SK-N-SH treated with all-trans-retinoic acid at 6 μM for 48 hours (cell line): ENCODE measurements around the gene CTNND2.

ENCODE experiments used
- ATAC-seq: fragments of 200-7000 bp; cut with Tn5 transposase; 3 replicates; pipeline ENCODE4 v1.9.1; 2020; ENCODE audit warnings: mild to moderate bottlenecking, moderate library complexity
- ARNTL ChIP-seq: fragments of 450-650 bp; formaldehyde crosslinking; IDR thresholded peaks from 2 replicates; pipeline ENCODE4 v1.5.0; 2020; ENCODE audit warnings: low read depth, mild to moderate bottlenecking, moderate library complexity, borderline replicate concordance
- BACH2 ChIP-seq: fragments of 250-450 bp; sonication (Bioruptor Pico); IDR thresholded peaks from 2 replicates; pipeline ENCODE4 v1.9.0; 2021; ENCODE audit warnings: mild to moderate bottlenecking, borderline replicate concordance
- CSDC2 ChIP-seq: fragments of 250-450 bp; sonication (Bioruptor Pico); IDR thresholded peaks from 2 replicates; pipeline ENCODE4 v1.5.0; 2020; ENCODE audit warnings: mild to moderate bottlenecking, moderate library complexity
- ESRRG ChIP-seq: fragments of 250-450 bp; sonication (Bioruptor Pico); IDR thresholded peaks from 2 replicates; pipeline ENCODE4 v1.6.1; 2021; ENCODE audit warnings: mild to moderate bottlenecking
- OSR1 ChIP-seq: fragments of 250-450 bp; sonication (Bioruptor Pico); IDR thresholded peaks from 2 replicates; pipeline ENCODE4 v1.8.0; 2022; ENCODE audit warnings: moderate library complexity, mild to moderate bottlenecking, inconsistent platforms
- PPARA ChIP-seq: fragments of 250-450 bp; sonication (Bioruptor Pico); IDR thresholded peaks from 2 replicates; pipeline ENCODE4 v1.5.0; 2020; ENCODE audit warnings: mild to moderate bottlenecking, borderline replicate concordance
- RARB ChIP-seq: fragments of 250-450 bp; sonication (Bioruptor Pico); IDR thresholded peaks from 2 replicates; pipeline ENCODE4 v1.8.0; 2021; ENCODE audit warnings: mild to moderate bottlenecking, moderate library complexity
- SNAI2 ChIP-seq: fragments of 250-450 bp; sonication (Bioruptor Pico); IDR thresholded peaks from 2 replicates; pipeline ENCODE4 v1.5.0; 2020; ENCODE audit warnings: mild to moderate bottlenecking, moderate library complexity
- TCF4 ChIP-seq: fragments of 250-450 bp; sonication (Bioruptor Pico); IDR thresholded peaks from 2 replicates; pipeline ENCODE4 v1.8.0; 2021; ENCODE audit warnings: mild to moderate bottlenecking, moderate library complexity, borderline replicate concordance
- TOX ChIP-seq: fragments of 250-450 bp; sonication (Bioruptor Pico); IDR thresholded peaks from 2 replicates; pipeline ENCODE4 v1.8.0; 2021; ENCODE audit warnings: mild to moderate bottlenecking, moderate library complexity, borderline replicate concordance
- ZC3H10 ChIP-seq: fragments of 250-450 bp; sonication (Bioruptor Pico); IDR thresholded peaks from 2 replicates; pipeline ENCODE4 v1.5.1; 2021; ENCODE audit warnings: mild to moderate bottlenecking, moderate library complexity
- ZFP3 ChIP-seq: fragments of 250-450 bp; sonication (Bioruptor Pico); IDR thresholded peaks from 2 replicates; pipeline ENCODE4 v1.5.0; 2020; ENCODE audit warnings: mild to moderate bottlenecking, moderate library complexity
- ZFP30 ChIP-seq: fragments of 450-650 bp; formaldehyde crosslinking; IDR thresholded peaks from 2 replicates; pipeline ENCODE4 v1.5.0; 2022; ENCODE audit warnings: mild to moderate bottlenecking, moderate library complexity
- ZNF565 ChIP-seq: fragments of 450-650 bp; formaldehyde crosslinking; conservative IDR thresholded peaks from 2 replicates; pipeline ENCODE4 v1.5.0; 2020; ENCODE audit warnings: low read depth, mild to moderate bottlenecking, moderate library complexity
- ZNF70 ChIP-seq: fragments of 450-650 bp; formaldehyde crosslinking; IDR thresholded peaks from 2 replicates; pipeline ENCODE4 v1.5.0; 2020; ENCODE audit warnings: mild to moderate bottlenecking, moderate library complexity
- ZNF8 ChIP-seq: fragments of 450-650 bp; formaldehyde crosslinking; IDR thresholded peaks from 2 replicates; pipeline ENCODE4 v1.5.0; 2020; ENCODE audit warnings: mild to moderate bottlenecking, moderate library complexity
- TF ChIP-seq, protein P1 (sequence below): fragments of 250-450 bp; sonication (Bioruptor Pico); IDR thresholded peaks from 2 replicates; pipeline ENCODE4 v1.5.0; 2020; ENCODE audit warnings: mild to moderate bottlenecking, moderate library complexity
- TF ChIP-seq, protein P2 (sequence below): fragments of 250-450 bp; sonication (Bioruptor Pico); IDR thresholded peaks from 2 replicates; pipeline ENCODE4 v1.8.0; 2021; ENCODE audit warnings: low read depth, mild to moderate bottlenecking, moderate library complexity, borderline replicate concordance
- TF ChIP-seq, protein P3 (sequence below): fragments of 250-450 bp; sonication (Bioruptor Pico); IDR thresholded peaks from 2 replicates; pipeline ENCODE4 v1.8.0; 2020; ENCODE audit warnings: mild to moderate bottlenecking, moderate library complexity, borderline replicate concordance
- TF ChIP-seq, protein P4 (sequence below): fragments of 250-450 bp; sonication (Bioruptor Pico); IDR thresholded peaks from 2 replicates; pipeline ENCODE4 v1.5.1; 2020; ENCODE audit warnings: low read depth, mild to moderate bottlenecking, moderate library complexity
- TF ChIP-seq, protein P5 (sequence below): fragments of 250-450 bp; sonication (Bioruptor Pico); IDR thresholded peaks from 2 replicates; pipeline ENCODE4 v1.5.1; 2021; ENCODE audit warnings: mild to moderate bottlenecking, moderate library complexity

Gene CTNND2

DNA sequence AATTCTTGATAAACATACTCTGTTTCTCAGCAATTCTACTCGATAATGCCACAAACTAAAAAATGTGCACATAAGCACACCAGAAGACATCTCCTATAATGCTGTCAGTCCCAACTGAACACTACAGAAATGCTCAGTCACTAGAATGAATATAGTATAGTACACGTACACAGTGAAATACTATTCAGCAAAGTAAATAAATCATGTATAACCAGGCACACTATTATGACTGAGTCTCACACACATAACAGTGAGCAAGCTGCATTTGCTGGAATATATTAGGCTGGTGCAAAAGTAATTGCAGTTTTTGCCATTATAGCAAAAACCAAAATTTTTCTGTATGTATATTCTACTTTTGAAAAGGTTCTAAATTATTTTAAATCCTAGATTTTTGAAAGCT lies 310.2 kb downstream of the CTNND2 start:
- no peak for TF ChIP-seq TCF4
- TF ChIP-seq TOX (CRISPR knock-in tag) = no peak
- TF ChIP-seq SNAI2 = no peak
- TF ChIP-seq ZNF8 (CRISPR knock-in tag) = no peak
- no peak for TF ChIP-seq ARNTL (CRISPR knock-in tag)
- TF ChIP-seq ZC3H10 (CRISPR knock-in tag) = no peak
- TF ChIP-seq ZFP30 (CRISPR knock-in tag) = no peak
- TF ChIP-seq RARB (CRISPR knock-in tag) = no peak
- TF ChIP-seq, protein P1, sequence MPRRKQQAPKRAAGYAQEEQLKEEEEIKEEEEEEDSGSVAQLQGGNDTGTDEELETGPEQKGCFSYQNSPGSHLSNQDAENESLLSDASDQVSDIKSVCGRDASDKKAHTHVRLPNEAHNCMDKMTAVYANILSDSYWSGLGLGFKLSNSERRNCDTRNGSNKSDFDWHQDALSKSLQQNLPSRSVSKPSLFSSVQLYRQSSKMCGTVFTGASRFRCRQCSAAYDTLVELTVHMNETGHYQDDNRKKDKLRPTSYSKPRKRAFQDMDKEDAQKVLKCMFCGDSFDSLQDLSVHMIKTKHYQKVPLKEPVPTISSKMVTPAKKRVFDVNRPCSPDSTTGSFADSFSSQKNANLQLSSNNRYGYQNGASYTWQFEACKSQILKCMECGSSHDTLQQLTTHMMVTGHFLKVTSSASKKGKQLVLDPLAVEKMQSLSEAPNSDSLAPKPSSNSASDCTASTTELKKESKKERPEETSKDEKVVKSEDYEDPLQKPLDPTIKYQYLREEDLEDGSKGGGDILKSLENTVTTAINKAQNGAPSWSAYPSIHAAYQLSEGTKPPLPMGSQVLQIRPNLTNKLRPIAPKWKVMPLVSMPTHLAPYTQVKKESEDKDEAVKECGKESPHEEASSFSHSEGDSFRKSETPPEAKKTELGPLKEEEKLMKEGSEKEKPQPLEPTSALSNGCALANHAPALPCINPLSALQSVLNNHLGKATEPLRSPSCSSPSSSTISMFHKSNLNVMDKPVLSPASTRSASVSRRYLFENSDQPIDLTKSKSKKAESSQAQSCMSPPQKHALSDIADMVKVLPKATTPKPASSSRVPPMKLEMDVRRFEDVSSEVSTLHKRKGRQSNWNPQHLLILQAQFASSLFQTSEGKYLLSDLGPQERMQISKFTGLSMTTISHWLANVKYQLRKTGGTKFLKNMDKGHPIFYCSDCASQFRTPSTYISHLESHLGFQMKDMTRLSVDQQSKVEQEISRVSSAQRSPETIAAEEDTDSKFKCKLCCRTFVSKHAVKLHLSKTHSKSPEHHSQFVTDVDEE = no peak
- TF ChIP-seq, protein P2, sequence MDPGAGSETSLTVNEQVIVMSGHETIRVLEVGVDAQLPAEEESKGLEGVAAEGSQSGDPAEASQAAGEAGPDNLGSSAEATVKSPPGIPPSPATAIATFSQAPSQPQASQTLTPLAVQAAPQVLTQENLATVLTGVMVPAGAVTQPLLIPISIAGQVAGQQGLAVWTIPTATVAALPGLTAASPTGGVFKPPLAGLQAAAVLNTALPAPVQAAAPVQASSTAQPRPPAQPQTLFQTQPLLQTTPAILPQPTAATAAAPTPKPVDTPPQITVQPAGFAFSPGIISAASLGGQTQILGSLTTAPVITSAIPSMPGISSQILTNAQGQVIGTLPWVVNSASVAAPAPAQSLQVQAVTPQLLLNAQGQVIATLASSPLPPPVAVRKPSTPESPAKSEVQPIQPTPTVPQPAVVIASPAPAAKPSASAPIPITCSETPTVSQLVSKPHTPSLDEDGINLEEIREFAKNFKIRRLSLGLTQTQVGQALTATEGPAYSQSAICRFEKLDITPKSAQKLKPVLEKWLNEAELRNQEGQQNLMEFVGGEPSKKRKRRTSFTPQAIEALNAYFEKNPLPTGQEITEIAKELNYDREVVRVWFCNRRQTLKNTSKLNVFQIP (CRISPR knock-in tag) = no peak
- TF ChIP-seq, protein P3, sequence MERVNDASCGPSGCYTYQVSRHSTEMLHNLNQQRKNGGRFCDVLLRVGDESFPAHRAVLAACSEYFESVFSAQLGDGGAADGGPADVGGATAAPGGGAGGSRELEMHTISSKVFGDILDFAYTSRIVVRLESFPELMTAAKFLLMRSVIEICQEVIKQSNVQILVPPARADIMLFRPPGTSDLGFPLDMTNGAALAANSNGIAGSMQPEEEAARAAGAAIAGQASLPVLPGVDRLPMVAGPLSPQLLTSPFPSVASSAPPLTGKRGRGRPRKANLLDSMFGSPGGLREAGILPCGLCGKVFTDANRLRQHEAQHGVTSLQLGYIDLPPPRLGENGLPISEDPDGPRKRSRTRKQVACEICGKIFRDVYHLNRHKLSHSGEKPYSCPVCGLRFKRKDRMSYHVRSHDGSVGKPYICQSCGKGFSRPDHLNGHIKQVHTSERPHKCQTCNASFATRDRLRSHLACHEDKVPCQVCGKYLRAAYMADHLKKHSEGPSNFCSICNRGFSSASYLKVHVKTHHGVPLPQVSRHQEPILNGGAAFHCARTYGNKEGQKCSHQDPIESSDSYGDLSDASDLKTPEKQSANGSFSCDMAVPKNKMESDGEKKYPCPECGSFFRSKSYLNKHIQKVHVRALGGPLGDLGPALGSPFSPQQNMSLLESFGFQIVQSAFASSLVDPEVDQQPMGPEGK (CRISPR knock-in tag) = no peak
- no peak for TF ChIP-seq OSR1 (CRISPR knock-in tag)
- no peak for TF ChIP-seq PPARA (CRISPR knock-in tag)
- TF ChIP-seq ESRRG (CRISPR knock-in tag) = no peak
- TF ChIP-seq ZFP3 (CRISPR knock-in tag) = no peak
- ATAC-seq = no peak

GRCh38 chr5:11590475-11590874 lies 313.8 kb downstream of the CTNND2 start:
- ATAC-seq = no peak
- TF ChIP-seq BACH2 (CRISPR knock-in tag) (no peak), ZNF565 (CRISPR knock-in tag) (no peak), ZFP30 (CRISPR knock-in tag) (no peak), TOX (CRISPR knock-in tag) (no peak), RARB (CRISPR knock-in tag) (no peak), ZC3H10 (CRISPR knock-in tag) (no peak), ZNF8 (CRISPR knock-in tag) (no peak), ARNTL (CRISPR knock-in tag) (no peak), TCF4 (no peak), ZFP3 (CRISPR knock-in tag) (no peak), OSR1 (CRISPR knock-in tag) (no peak), CSDC2 (CRISPR knock-in tag) (no peak), SNAI2 (no peak), ZNF70 (CRISPR knock-in tag) (no peak)
- TF ChIP-seq, protein P4, sequence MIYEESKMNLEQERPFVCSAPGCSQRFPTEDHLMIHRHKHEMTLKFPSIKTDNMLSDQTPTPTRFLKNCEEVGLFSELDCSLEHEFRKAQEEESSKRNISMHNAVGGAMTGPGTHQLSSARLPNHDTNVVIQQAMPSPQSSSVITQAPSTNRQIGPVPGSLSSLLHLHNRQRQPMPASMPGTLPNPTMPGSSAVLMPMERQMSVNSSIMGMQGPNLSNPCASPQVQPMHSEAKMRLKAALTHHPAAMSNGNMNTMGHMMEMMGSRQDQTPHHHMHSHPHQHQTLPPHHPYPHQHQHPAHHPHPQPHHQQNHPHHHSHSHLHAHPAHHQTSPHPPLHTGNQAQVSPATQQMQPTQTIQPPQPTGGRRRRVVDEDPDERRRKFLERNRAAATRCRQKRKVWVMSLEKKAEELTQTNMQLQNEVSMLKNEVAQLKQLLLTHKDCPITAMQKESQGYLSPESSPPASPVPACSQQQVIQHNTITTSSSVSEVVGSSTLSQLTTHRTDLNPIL = no peak
- TF ChIP-seq, protein P3 (CRISPR knock-in tag) = no peak
- TF ChIP-seq, protein P2 (CRISPR knock-in tag) = no peak
- TF ChIP-seq, protein P5, sequence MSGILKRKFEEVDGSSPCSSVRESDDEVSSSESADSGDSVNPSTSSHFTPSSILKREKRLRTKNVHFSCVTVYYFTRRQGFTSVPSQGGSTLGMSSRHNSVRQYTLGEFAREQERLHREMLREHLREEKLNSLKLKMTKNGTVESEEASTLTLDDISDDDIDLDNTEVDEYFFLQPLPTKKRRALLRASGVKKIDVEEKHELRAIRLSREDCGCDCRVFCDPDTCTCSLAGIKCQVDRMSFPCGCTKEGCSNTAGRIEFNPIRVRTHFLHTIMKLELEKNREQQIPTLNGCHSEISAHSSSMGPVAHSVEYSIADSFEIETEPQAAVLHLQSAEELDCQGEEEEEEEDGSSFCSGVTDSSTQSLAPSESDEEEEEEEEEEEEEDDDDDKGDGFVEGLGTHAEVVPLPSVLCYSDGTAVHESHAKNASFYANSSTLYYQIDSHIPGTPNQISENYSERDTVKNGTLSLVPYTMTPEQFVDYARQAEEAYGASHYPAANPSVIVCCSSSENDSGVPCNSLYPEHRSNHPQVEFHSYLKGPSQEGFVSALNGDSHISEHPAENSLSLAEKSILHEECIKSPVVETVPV = no peak
